ENCODE results near the gene PRLHR. TPM values are rescaled to one million over a fixed set of nuclear protein-coding genes. Genes with fewer than 3 reads are reported as not detected.

PRLHR gene
- polyA plus RNA-seq, 4 donors: 0.03 to 0.15 TPM; not detected in 2

DNA sequence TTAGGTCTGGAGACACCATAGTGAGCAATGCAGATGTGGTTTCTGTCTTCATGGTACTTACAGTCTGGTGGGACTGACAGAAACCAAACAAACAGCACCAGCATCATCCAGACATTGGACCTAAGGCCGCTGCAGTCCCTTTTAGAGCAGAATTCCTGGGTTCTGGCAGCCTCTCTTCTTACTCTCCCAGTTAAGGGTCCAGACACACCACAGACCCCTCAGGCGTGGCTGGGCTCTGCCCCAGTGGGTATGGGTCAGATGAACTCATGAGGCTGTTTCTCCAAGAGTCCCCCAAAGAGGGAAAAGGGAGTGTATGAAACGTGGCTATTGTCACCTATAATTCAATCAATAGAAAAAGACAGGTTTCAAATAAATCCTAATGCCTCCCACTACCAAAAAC, 31.3 kb downstream of the PRLHR start:
- Histone ChIP-seq H3K9me3 (ENCODE audit: control insufficient read depth in 2 of 2, insufficient read depth in 1 of 2, low read depth in 1 of 2, low read length in 1 of 2) (peaks cover 0 to 8% of the 10 kb centered on the region in 2 donors), H3K27ac (ENCODE audit: low read depth in 1 of 3, low read length in 2 of 3) (no peak overlapping the region), H3K4me1 (ENCODE audit: control insufficient read depth in 3 of 3, insufficient read depth in 2 of 3, low read depth in 1 of 3, low read length in 2 of 3) (no peaks in the 10 kb centered on the region), H3K36me3 (ENCODE audit: control insufficient read depth in 3 of 3, insufficient read depth in 2 of 3, low read depth in 1 of 3, low read length in 3 of 3) (no peaks in the 10 kb centered on the region), H3K4me3 (ENCODE audit: low read depth in 1 of 3, low read length in 3 of 3) (no peak overlapping the region), H3K27me3 (ENCODE audit: control insufficient read depth in 3 of 3, insufficient read depth in 3 of 3, low read length in 3 of 3) (peaks cover 0 to 3% (median 2%) of the 10 kb centered on the region in 3 donors)
- WGBS, 3 donors: 48 to 67% (median 56%) methylated on average over 3 of the region's 3 CpGs
- no peak for DNase-seq
- FAIRE-seq: no peak

DNA sequence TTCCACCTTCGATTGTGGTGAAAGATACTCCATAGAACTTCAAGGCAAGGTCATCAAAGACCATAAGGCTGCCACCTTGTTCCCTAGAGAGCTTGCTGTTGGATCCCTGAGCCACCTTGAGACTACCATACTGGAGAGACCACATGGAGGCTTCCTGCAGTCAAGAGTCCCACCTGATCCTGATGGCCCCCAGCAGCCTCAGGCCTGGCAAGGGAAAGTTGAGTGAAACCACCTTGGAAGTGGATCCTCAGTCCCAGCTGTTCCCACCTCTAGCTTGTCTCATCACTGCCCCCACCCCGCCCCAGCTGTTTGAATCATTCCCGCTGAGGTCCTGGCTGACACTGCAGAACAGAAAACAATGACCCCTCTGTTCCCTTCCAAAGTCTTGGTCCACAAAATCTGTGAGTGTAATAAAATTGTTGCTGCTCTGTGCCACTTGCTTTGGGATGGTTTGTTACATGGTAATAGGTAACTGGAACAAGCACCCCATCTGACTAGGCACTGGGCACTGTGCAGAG, 32.0 kb downstream of the PRLHR start:
- Histone ChIP-seq H3K4me1 (ENCODE audit: control insufficient read depth in 3 of 3, insufficient read depth in 2 of 3, low read depth in 1 of 3, low read length in 2 of 3) (no peaks in the 10 kb centered on the region), H3K4me3 (ENCODE audit: low read depth in 1 of 3, low read length in 3 of 3) (no peak overlapping the region), H3K27ac (ENCODE audit: low read depth in 1 of 3, low read length in 2 of 3) (no peak overlapping the region), H3K27me3 (ENCODE audit: control insufficient read depth in 3 of 3, insufficient read depth in 3 of 3, low read length in 3 of 3) (peaks cover 0 to 3% (median 2%) of the 10 kb centered on the region in 3 donors), H3K9me3 (ENCODE audit: control insufficient read depth in 2 of 2, insufficient read depth in 1 of 2, low read depth in 1 of 2, low read length in 1 of 2) (peaks cover 0 to 8% of the 10 kb centered on the region in 2 donors), H3K36me3 (ENCODE audit: control insufficient read depth in 3 of 3, insufficient read depth in 2 of 3, low read depth in 1 of 3, low read length in 3 of 3) (no peaks in the 10 kb centered on the region)
- DNase-seq (no peak), FAIRE-seq (no peak)
- 48 to 74% (median 68%) methylated on average over 3 of the region's 3 CpGs for WGBS, 3 donors

DNA sequence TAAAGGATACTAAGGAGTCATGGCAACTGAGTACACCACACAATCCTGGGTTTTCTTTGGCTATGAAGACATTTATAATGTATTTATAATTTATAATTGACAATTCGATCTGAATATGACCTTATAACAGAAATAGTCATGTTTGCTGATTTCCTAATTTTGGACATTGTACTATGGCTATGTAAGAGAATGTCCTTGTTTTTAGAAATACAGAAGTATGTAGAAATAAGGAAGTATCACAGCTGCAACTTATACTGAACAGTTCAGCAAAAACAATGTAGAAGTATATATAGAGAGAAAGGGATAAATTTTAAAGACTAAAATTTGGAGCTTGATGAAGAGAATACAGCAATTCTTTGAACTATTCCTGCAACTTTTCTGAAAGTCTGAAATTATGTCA, 32.6 kb downstream of the PRLHR start:
- FAIRE-seq (no peak), DNase-seq (no peak)
- H3K27me3 ChIP-seq (ENCODE audit: control insufficient read depth in 3 of 3, insufficient read depth in 3 of 3, low read length in 3 of 3): peaks cover 0 to 3% (median 2%) of the 10 kb centered on the region in 3 donors
- no peaks in the 10 kb centered on the region for H3K4me1 ChIP-seq (ENCODE audit: control insufficient read depth in 3 of 3, insufficient read depth in 2 of 3, low read depth in 1 of 3, low read length in 2 of 3)
- no peaks in the 10 kb centered on the region for H3K36me3 ChIP-seq (ENCODE audit: control insufficient read depth in 3 of 3, insufficient read depth in 2 of 3, low read depth in 1 of 3, low read length in 3 of 3)
- no peak overlapping the region for H3K4me3 ChIP-seq (ENCODE audit: low read depth in 1 of 3, low read length in 3 of 3)
- WGBS, 3 donors: 63 to 76% (median 64%) methylated on average over 1 of the region's 1 CpG
- no peak overlapping the region for H3K27ac ChIP-seq (ENCODE audit: low read depth in 1 of 3, low read length in 2 of 3)
- H3K9me3 ChIP-seq (ENCODE audit: control insufficient read depth in 2 of 2, insufficient read depth in 1 of 2, low read depth in 1 of 2, low read length in 1 of 2): peaks cover 0 to 8% of the 10 kb centered on the region in 2 donors

DNA sequence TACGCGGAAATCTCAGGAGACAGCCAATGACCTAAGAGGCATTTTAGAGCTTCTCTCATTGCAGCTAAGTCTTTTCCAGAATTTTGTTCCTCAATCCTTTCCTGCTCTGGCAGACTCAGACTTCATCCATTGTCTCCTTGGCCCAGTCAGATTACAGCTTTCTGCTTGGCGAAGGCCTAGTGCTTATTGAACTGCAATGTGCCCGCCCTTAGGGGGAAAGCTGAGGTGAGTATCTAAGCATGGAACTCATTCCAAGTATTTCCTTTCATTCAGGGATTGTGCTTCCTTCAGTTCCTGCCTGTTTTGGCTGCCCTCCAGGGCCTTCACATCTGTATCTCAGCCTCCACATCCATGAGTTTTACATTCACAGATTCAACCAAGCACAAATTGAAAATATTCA, 37.5 kb downstream of the PRLHR start:
- Histone ChIP-seq H3K4me3 (ENCODE audit: low read depth in 1 of 3, low read length in 3 of 3) (no peak overlapping the region), H3K36me3 (ENCODE audit: control insufficient read depth in 3 of 3, insufficient read depth in 2 of 3, low read depth in 1 of 3, low read length in 3 of 3) (no peaks in the 10 kb centered on the region), H3K9me3 (ENCODE audit: control insufficient read depth in 2 of 2, insufficient read depth in 1 of 2, low read depth in 1 of 2, low read length in 1 of 2) (peaks cover 0 to 8% of the 10 kb centered on the region in 2 donors), H3K27ac (ENCODE audit: low read depth in 1 of 3, low read length in 2 of 3) (no peak overlapping the region), H3K4me1 (ENCODE audit: control insufficient read depth in 3 of 3, insufficient read depth in 2 of 3, low read depth in 1 of 3, low read length in 2 of 3) (no peaks in the 10 kb centered on the region), H3K27me3 (ENCODE audit: control insufficient read depth in 3 of 3, insufficient read depth in 3 of 3, low read length in 3 of 3) (no peaks in the 10 kb centered on the region)
- FAIRE-seq (no peak), DNase-seq (no peak)
- 56 to 58% (median 57%) methylated on average over 4 of the region's 4 CpGs for WGBS, 3 donors

DNA sequence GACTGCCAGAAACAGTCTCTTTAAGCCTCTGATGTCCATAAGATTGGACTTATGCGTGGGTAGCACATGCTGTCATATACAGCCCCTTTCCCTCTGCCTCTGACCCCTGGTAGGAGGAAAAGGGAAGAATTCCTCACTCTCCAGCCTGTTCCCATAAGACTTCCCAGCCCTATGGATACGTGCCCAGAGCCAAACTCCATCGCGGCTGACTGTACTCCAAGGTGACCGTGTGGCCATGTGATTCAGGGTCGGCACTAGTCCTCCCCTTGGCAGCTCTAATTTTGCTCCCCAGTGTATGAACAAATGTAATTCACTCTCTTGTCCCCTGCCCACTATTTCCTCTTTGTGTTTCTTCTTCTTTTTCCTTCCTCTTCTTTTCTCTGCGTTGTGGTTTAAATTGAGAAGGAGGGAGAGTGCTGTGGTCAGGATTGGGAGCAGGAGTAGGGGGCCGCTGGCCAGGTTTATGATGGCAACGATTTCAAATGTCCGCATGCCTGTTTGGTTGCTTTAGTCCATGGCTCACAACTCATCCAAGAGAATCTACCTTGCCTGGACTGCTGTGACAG, 43.8 kb downstream of the PRLHR start:
- DNase-seq: no peak
- no peak overlapping the region for H3K4me3 ChIP-seq (ENCODE audit: low read depth in 1 of 3, low read length in 3 of 3)
- 59 to 66% (median 61%) methylated on average over 10 of the region's 10 CpGs for WGBS, 3 donors
- no peaks in the 10 kb centered on the region for H3K36me3 ChIP-seq (ENCODE audit: control insufficient read depth in 3 of 3, insufficient read depth in 2 of 3, low read depth in 1 of 3, low read length in 3 of 3)
- FAIRE-seq: no peak
- peaks cover 0 to 4% (median 0%) of the 10 kb centered on the region in 3 donors for H3K27me3 ChIP-seq (ENCODE audit: control insufficient read depth in 3 of 3, insufficient read depth in 3 of 3, low read length in 3 of 3)
- H3K9me3 ChIP-seq (ENCODE audit: control insufficient read depth in 2 of 2, insufficient read depth in 1 of 2, low read depth in 1 of 2, low read length in 1 of 2): no peaks in the 10 kb centered on the region
- no peaks in the 10 kb centered on the region for H3K4me1 ChIP-seq (ENCODE audit: control insufficient read depth in 3 of 3, insufficient read depth in 2 of 3, low read depth in 1 of 3, low read length in 2 of 3)
- H3K27ac ChIP-seq (ENCODE audit: low read depth in 1 of 3, low read length in 2 of 3): no peak overlapping the region

DNA sequence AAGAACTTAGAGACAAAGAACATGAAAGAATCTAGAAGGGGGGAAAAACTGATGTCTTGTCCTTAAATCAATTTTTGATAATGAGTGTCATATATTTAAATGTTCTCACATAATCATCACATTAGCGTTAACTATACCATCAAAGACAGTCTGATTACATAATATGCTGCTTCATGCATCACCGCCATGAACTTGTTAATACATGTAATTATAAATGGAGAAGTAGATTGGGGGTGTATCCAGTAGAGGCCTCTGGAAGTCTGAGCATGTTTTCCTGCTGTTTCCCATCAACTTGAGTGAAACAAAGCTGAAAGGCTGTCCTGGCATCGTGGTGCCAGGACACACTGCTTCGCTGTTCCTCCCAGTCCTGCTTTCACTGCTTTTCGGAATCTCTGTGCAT, 48.2 kb downstream of the PRLHR start:
- no peak for FAIRE-seq
- no peak for DNase-seq
- Histone ChIP-seq H3K4me3 (ENCODE audit: low read depth in 1 of 3, low read length in 3 of 3) (no peak overlapping the region), H3K36me3 (ENCODE audit: control insufficient read depth in 3 of 3, insufficient read depth in 2 of 3, low read depth in 1 of 3, low read length in 3 of 3) (no peaks in the 10 kb centered on the region), H3K4me1 (ENCODE audit: control insufficient read depth in 3 of 3, insufficient read depth in 2 of 3, low read depth in 1 of 3, low read length in 2 of 3) (no peaks in the 10 kb centered on the region), H3K27ac (ENCODE audit: low read depth in 1 of 3, low read length in 2 of 3) (no peak overlapping the region), H3K9me3 (ENCODE audit: control insufficient read depth in 2 of 2, insufficient read depth in 1 of 2, low read depth in 1 of 2, low read length in 1 of 2) (no peaks in the 10 kb centered on the region), H3K27me3 (ENCODE audit: control insufficient read depth in 3 of 3, insufficient read depth in 3 of 3, low read length in 3 of 3) (peaks cover 0 to 19% (median 7%) of the 10 kb centered on the region in 3 donors)
- WGBS, 3 donors: 85 to 88% (median 85%) methylated on average over 5 of the region's 5 CpGs

DNA sequence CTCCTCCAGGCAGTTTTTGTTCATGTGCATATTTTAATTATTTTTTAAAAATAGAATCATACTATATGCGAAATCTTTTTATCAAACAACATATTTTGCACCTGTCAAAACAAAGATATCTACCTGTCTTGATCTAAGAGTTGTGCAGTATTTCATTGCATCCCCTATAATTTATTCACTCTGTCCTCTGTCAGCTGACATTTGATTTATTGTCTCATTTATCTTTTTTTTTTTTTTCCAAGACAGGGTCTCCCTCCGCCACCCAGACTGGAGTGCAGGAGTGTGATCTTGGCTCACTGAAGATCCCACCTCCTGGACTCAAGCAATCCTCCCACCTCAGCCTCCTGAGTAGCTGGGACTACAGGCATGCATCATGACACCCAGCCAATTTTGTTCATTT, 49.0 kb downstream of the PRLHR start:
- Histone ChIP-seq H3K27ac (ENCODE audit: low read depth in 1 of 3, low read length in 2 of 3) (no peak overlapping the region), H3K27me3 (ENCODE audit: control insufficient read depth in 3 of 3, insufficient read depth in 3 of 3, low read length in 3 of 3) (peaks cover 0 to 19% (median 7%) of the 10 kb centered on the region in 3 donors), H3K4me3 (ENCODE audit: low read depth in 1 of 3, low read length in 3 of 3) (no peak overlapping the region), H3K4me1 (ENCODE audit: control insufficient read depth in 3 of 3, insufficient read depth in 2 of 3, low read depth in 1 of 3, low read length in 2 of 3) (no peaks in the 10 kb centered on the region), H3K9me3 (ENCODE audit: control insufficient read depth in 2 of 2, insufficient read depth in 1 of 2, low read depth in 1 of 2, low read length in 1 of 2) (no peaks in the 10 kb centered on the region), H3K36me3 (ENCODE audit: control insufficient read depth in 3 of 3, insufficient read depth in 2 of 3, low read depth in 1 of 3, low read length in 3 of 3) (no peaks in the 10 kb centered on the region)
- 58 to 70% (median 58%) methylated on average over 2 of the region's 2 CpGs for WGBS, 3 donors
- DNase-seq (no peak), FAIRE-seq (no peak)

DNA sequence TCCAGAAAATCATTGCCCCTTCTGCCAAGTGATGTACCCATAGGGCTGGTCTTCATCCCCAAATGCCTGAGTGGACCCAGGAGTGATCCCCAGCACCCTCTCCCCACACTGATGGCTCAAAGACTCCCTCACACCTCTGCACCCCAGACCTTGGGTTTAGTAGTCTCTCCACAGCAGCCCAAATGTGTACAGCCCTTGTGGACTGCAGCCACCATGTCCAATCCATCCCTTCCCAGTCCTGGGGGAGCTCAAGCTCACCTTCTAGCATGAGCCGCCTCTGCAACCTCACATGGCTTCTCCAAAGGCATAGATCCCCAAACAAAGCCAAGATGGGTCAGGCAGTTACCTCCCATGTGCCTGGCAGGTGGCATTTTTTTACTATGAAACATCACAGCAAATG, 50.1 kb downstream of the PRLHR start:
- Histone ChIP-seq H3K4me3 (ENCODE audit: low read depth in 1 of 3, low read length in 3 of 3) (no peak overlapping the region), H3K4me1 (ENCODE audit: control insufficient read depth in 3 of 3, insufficient read depth in 2 of 3, low read depth in 1 of 3, low read length in 2 of 3) (no peaks in the 10 kb centered on the region), H3K36me3 (ENCODE audit: control insufficient read depth in 3 of 3, insufficient read depth in 2 of 3, low read depth in 1 of 3, low read length in 3 of 3) (no peaks in the 10 kb centered on the region), H3K9me3 (ENCODE audit: control insufficient read depth in 2 of 2, insufficient read depth in 1 of 2, low read depth in 1 of 2, low read length in 1 of 2) (no peaks in the 10 kb centered on the region), H3K27me3 (ENCODE audit: control insufficient read depth in 3 of 3, insufficient read depth in 3 of 3, low read length in 3 of 3) (peaks cover 0 to 14% (median 7%) of the 10 kb centered on the region in 3 donors), H3K27ac (ENCODE audit: low read depth in 1 of 3, low read length in 2 of 3) (no peak overlapping the region)
- 76 to 100% (median 84%) methylated on average over 1 of the region's 1 CpG for WGBS, 3 donors
- FAIRE-seq (no peak), DNase-seq (no peak)
